Endodermal cell (in vitro differentiated cells): Measurements from ENCODE around the gene TBC1D21. TPM values are rescaled to one million over a fixed set of nuclear protein-coding genes. Genes with fewer than 3 reads are reported as not detected.
A peak's percentile ranks its signal among the peaks of the same experiment; 100 is the strongest.

Source experiments
- DNase-seq: peaks from one replicate; pipeline ENCODE4 v3.0.0-alpha.2; 2017
- H3K27ac ChIP-seq: 2 replicates; pipeline ENCODE4 v1.5.1; 2013; ENCODE audit warnings: mild to moderate bottlenecking, low read depth, low read length, moderate library complexity
- H3K27me3 ChIP-seq: 2 replicates; pipeline ENCODE4 v1.6.1; 2013; ENCODE audit warnings: mild to moderate bottlenecking, low read length, moderate library complexity; ENCODE audit not compliant: insufficient read depth, control insufficient read depth, poor library complexity, severe bottlenecking
- H3K36me3 ChIP-seq: 2 replicates; pipeline ENCODE4 v1.7.0; 2013; ENCODE audit warnings: mild to moderate bottlenecking, low read length, moderate library complexity; ENCODE audit not compliant: control insufficient read depth, insufficient read depth
- H3K4me1 ChIP-seq: one replicate; pipeline ENCODE4 v1.7.0; 2013; ENCODE audit warnings: low read length; ENCODE audit not compliant: control insufficient read depth, insufficient read depth
- H3K4me3 ChIP-seq: 2 replicates; pipeline ENCODE4 v1.5.1; 2013; ENCODE audit warnings: mild to moderate bottlenecking, low read length, moderate library complexity
- H3K9ac ChIP-seq: 2 replicates; pipeline ENCODE4 v1.6.1; 2013; ENCODE audit warnings: mild to moderate bottlenecking, low read length, moderate library complexity; ENCODE audit not compliant: poor library complexity, severe bottlenecking; ENCODE audit errors: extremely low read depth
- H3K9me3 ChIP-seq: 2 replicates; pipeline ENCODE4 v1.6.1; 2013; ENCODE audit warnings: mild to moderate bottlenecking, low read length, moderate library complexity; ENCODE audit not compliant: control insufficient read depth
- H3K27ac Mint-ChIP-seq: 2 replicates; pipeline ENCODE4 v1.8.0; 2020; ENCODE audit warnings: mixed read lengths
- H3K27me3 Mint-ChIP-seq: 2 replicates; pipeline ENCODE4 v1.8.0; 2021; ENCODE audit warnings: mild to moderate bottlenecking, mixed read lengths; ENCODE audit not compliant: insufficient read depth
- H3K36me3 Mint-ChIP-seq: 2 replicates; pipeline ENCODE4 v1.8.0; 2020; ENCODE audit warnings: low read depth, mixed read lengths
- H3K4me1 Mint-ChIP-seq: 2 replicates; pipeline ENCODE4 v1.8.0; 2020; ENCODE audit warnings: mixed read lengths
- H3K4me3 Mint-ChIP-seq: 2 replicates; pipeline ENCODE4 v1.8.0; 2020; ENCODE audit warnings: mild to moderate bottlenecking, moderate library complexity, mixed read lengths
- H3K9me3 Mint-ChIP-seq: 2 replicates; pipeline ENCODE4 v1.8.0; 2020; ENCODE audit warnings: mild to moderate bottlenecking, mixed read lengths
- CTCF ChIP-seq: fragments of 200-600 bp; sonication (generic); conservative IDR thresholded peaks from 2 replicates; pipeline ENCODE4 v1.5.0; 2021; ENCODE audit warnings: antibody characterized with exemption, mild to moderate bottlenecking
- WGBS, 2 experiments: methylation state at CpG; one replicate each; pipeline versions ENCODE4 v1.1.5 to v1.1.7; 2013; ENCODE audit warnings: missing lambda C conversion rate in 2 of 2, mixed read lengths in 1 of 2; ENCODE audit not compliant: insufficient coverage in 1 of 2, insufficient read length in 1 of 2; 5-methylcytosine and 5-hydroxymethylcytosine counted together
- total RNA-seq, 2 donors: library from RNA; stranded (reverse); fragmentation: NEBNext Ultra II Directional in 1 of 2; extraction: Animal tissue kit (Norgen Biotek cat#: 25700) in 1 of 2; gene quantifications; 2 replicates in 1 of 2; 3 replicates in 1 of 2; pipeline ENCODE4 v1.2.1, GENCODE V29; 2021

Gene TBC1D21
- total RNA-seq, 2 donors from 2014 or later: not detected

DNA sequence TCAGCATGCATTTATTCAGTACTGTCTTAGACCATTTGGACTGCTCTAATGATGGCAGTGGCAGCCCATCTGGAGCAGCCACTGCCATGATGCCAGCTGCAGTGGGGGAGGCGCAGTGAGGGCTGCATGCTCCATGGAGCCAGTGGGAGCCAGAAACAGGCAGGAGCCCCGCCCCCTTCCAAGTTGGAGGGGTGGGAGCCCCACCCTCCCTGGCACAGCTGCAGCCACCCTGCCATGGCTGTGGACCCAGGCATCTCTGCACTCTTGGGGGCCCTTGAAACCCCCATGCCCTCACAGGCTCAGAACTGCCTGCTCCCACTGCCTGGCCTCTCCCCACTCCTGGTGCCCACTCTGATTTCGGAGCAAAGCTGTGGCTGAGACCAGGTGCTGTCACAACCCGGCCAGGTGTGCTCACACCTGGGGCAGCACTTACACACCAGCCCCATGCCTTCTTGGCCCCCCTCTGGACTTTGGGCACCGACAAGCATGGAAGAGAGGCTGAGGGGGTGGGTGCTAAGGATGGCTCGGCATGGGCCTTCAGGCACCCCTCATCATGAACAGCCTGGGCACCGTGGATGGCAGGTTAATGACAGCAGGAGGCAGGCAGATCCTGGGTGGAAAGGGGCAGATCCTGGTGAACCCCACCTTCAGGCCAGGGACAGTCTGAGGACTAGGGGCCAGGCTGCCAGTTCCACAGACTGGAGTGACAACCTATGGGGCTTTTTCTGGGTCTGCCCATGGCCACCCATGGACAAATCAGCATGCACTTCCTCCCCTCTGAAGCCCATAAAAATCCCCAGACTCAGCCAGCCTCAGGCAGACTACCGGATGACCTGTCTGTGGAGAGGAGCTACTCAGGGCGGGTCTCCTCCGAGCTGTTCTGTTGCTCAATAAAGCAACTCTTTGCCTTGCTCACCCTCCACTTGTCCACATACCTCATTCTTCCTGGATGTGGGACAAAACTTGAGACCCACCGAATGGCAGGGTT is 18.3 kb downstream of the TBC1D21 start:
- H3K9ac ChIP-seq: no peak overlapping the region
- Mint-ChIP-seq H3K27ac (no peak overlapping the region), H3K9me3 (peaks cover 10% of the 10 kb centered on the region), H3K4me3 (no peak overlapping the region), H3K27me3 (peaks cover 28% of the 10 kb centered on the region), H3K4me1 (no peaks in the 10 kb centered on the region), H3K36me3 (no peaks in the 10 kb centered on the region)
- no peak for TF ChIP-seq CTCF
- H3K9me3 ChIP-seq: no peaks in the 10 kb centered on the region
- peaks cover 26% of the 10 kb centered on the region for H3K27me3 ChIP-seq
- H3K4me3 ChIP-seq: no peak overlapping the region
- no peaks in the 10 kb centered on the region for H3K4me1 ChIP-seq
- no peak for DNase-seq
- H3K36me3 ChIP-seq: no peaks in the 10 kb centered on the region
- no peak overlapping the region for H3K27ac ChIP-seq
- 82 to 96% methylated on average over 4 to 11 of the region's 11 CpGs for WGBS, 2 experiments

DNA sequence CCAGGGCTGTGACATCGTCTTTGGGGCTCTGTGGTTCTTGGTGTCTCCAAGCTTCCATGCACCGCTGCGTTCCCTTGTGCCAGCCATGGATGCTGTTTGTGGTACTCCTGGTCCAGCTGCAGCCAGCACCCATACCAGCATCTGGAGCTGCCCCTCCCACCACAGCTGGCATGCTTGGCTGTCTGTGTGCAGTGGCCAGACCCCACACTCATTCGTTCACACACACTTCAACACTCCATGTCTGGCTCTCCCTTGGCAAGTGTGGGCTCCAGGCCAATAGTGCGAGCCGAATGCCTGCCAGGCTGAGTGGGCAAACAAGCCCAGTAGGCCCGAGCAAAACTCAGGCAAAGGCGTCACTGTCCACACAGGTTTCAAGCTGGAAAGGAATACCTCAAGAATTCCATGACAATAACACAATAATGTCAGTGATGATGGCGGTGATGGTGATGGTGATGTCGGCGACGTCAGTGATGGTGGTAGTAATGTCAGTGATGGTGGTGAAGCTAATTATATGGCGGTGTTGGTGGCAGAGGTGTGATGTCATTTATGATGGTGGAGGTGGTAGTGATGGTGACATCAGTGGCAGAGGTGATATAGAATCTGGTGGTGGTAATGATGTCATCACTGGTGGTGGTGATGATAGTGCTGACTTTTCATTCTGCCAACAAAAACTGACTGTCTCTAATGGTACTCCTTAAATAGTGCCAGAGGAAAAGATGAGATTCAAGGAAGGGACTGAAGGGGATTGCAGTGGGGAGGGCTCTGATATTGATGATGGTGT is 19.3 kb downstream of the TBC1D21 start:
- H3K4me3 Mint-ChIP-seq: no peak overlapping the region
- peaks cover 10% of the 10 kb centered on the region for H3K9me3 Mint-ChIP-seq
- no peak for DNase-seq
- Histone ChIP-seq H3K36me3 (no peaks in the 10 kb centered on the region), H3K4me1 (no peaks in the 10 kb centered on the region), H3K27me3 (peaks cover 26% of the 10 kb centered on the region), H3K4me3 (no peak overlapping the region), H3K9me3 (no peaks in the 10 kb centered on the region), H3K9ac (no peak overlapping the region), H3K27ac (no peak overlapping the region)
- no peaks in the 10 kb centered on the region for H3K4me1 Mint-ChIP-seq
- peaks cover 26% of the 10 kb centered on the region for H3K27me3 Mint-ChIP-seq
- H3K36me3 Mint-ChIP-seq: no peaks in the 10 kb centered on the region
- 68 to 86% methylated on average over 6 to 13 of the region's 13 CpGs for WGBS, 2 experiments
- no peak overlapping the region for H3K27ac Mint-ChIP-seq
- no peak for TF ChIP-seq CTCF

- H3K4me3 Mint-ChIP-seq: no peak overlapping the region
- peaks cover 10% of the 10 kb centered on the region for H3K9me3 Mint-ChIP-seq
- H3K27me3 Mint-ChIP-seq: peaks cover 19% of the 10 kb centered on the region
- no peaks in the 10 kb centered on the region for H3K4me1 Mint-ChIP-seq
- Histone ChIP-seq H3K9ac (no peak overlapping the region), H3K9me3 (no peaks in the 10 kb centered on the region), H3K4me1 (no peaks in the 10 kb centered on the region), H3K36me3 (no peaks in the 10 kb centered on the region), H3K4me3 (no peak overlapping the region), H3K27me3 (peaks cover 13% of the 10 kb centered on the region), H3K27ac (no peak overlapping the region)
- no peak for TF ChIP-seq CTCF
- 90 to 100% methylated on average over 3 to 12 of the region's 12 CpGs for WGBS, 2 experiments
- no peaks in the 10 kb centered on the region for H3K36me3 Mint-ChIP-seq
- peak; percentile 40 for DNase-seq
- H3K27ac Mint-ChIP-seq: no peak overlapping the region
These were observed 20.9 kb downstream of the TBC1D21 start for GRCh38 chr15:73894133-73894814.
